Left renal cortex interstitium (tissue), 4 donors: ENCODE data around the gene TMEM131. TPM values are rescaled to one million over a fixed set of nuclear protein-coding genes. Genes with fewer than 3 reads are reported as not detected.
A peak's percentile ranks its signal among the peaks of the same experiment; 100 is the strongest.
"Not testable (repeated sequence)": the region's sequence is repeated elsewhere in the genome, so short reads cannot be mapped to it uniquely, and the experiment has no call there.

Experiments
- DNase-seq, 4 donors: peaks; one replicate each; pipeline ENCODE4 v3.0.0-alpha.2; 2013; ENCODE audit warnings: low read depth in 4 of 4, low spot score in 2 of 4, missing footprints in 1 of 4
- polyA plus RNA-seq, 4 donors: library from polyadenylated mRNA; unstranded; fragments of 120-200 nt; gene quantifications; one replicate each; pipeline ENCODE4 v1.2.1, GENCODE V29; 2013; ENCODE audit not compliant: insufficient read length in 4 of 4

Gene TMEM131
- polyA plus RNA-seq, 4 donors: 39.2 to 49.8 (median 45.4) TPM

- no peak for DNase-seq
Measured at GRCh38 chr2:98025481-98026037, 29.8 kb upstream of the TMEM131 start.

GRCh38 chr2:98022067-98022466 lies 26.3 kb upstream of the TMEM131 start:
- DNase-seq: not testable (repeated sequence)

- no peak for DNase-seq
Measured at GRCh38 chr2:98020992-98021713, 25.4 kb upstream of the TMEM131 start.

- DNase-seq: no peak
Measured at GRCh38 chr2:98020516-98020915, 24.8 kb upstream of the TMEM131 start.

GRCh38 chr2:98016908-98017670 lies 21.3 kb upstream of the TMEM131 start:
- no peak for DNase-seq

- DNase-seq: no peak
Measured at GRCh38 chr2:98015671-98016070, 19.9 kb upstream of the TMEM131 start.

- no peak for DNase-seq
Measured at GRCh38 chr2:98014379-98014778, 18.6 kb upstream of the TMEM131 start.

- DNase-seq: no peak
Measured at GRCh38 chr2:98013407-98014042, 17.8 kb upstream of the TMEM131 start.

GRCh38 chr2:98012561-98012991 lies 16.8 kb upstream of the TMEM131 start:
- no peak for DNase-seq

GRCh38 chr2:98009887-98010760 lies 14.4 kb upstream of the TMEM131 start:
- no peak for DNase-seq

GRCh38 chr2:98008415-98008814 lies 12.7 kb upstream of the TMEM131 start:
- DNase-seq: no peak

- no peak for DNase-seq
Measured at GRCh38 chr2:98006378-98006777, 10.6 kb upstream of the TMEM131 start.

- DNase-seq: no peak
Measured at GRCh38 chr2:98004613-98005012, 8.9 kb upstream of the TMEM131 start.

- no peak for DNase-seq
Measured at GRCh38 chr2:98004047-98004446, 8.3 kb upstream of the TMEM131 start.

- DNase-seq: no peak
Measured at GRCh38 chr2:97999536-97999935, 3.8 kb upstream of the TMEM131 start.

- DNase-seq: no peak
Measured at GRCh38 chr2:97998431-97999005, 2.8 kb upstream of the TMEM131 start.

GRCh38 chr2:97997784-97998392 lies 2.1 kb upstream of the TMEM131 start:
- DNase-seq: no peak

- DNase-seq: no peak
Measured at GRCh38 chr2:97996679-97997078, 931 bp upstream of the TMEM131 start.

- DNase-seq: peak in 3 of 4 donors; percentile 20 to 36 (median 26)
Measured at GRCh38 chr2:97995026-97995733, 568 bp downstream of the TMEM131 start.
